Measurements from ENCODE around the gene TGFBRAP1. TPM values are rescaled to one million over a fixed set of nuclear protein-coding genes. Genes with fewer than 3 reads are reported as not detected.
A peak's percentile ranks its signal among the peaks of the same experiment; 100 is the strongest.
"Not testable (repeated sequence)": the region's sequence is repeated elsewhere in the genome, so short reads cannot be mapped to it uniquely, and the experiment has no call there.

Gene TGFBRAP1
- polyA plus RNA-seq, 1 donor = 10.3 TPM

DNA sequence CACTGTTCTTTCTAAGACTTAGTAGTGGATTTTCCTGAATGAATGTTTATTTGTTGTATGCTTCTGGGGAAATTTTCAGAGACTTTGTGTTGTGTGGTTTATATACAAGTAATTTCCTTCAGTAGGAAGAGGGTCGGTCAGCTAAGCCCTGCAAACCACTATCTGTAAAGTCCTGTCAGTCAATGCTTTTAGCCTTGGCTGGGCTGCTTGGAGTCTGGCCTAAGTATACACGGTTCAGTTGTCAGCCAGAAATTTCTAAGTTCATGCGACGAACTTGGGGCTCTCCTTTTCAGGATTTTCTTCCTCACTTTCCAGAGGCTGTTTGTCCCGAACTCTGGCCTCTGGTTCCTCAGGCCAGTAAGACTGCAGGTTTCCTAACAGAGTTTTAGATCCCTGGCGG lies 29.1 kb upstream of the TGFBRAP1 start:
- DNase-seq = no peak

DNA sequence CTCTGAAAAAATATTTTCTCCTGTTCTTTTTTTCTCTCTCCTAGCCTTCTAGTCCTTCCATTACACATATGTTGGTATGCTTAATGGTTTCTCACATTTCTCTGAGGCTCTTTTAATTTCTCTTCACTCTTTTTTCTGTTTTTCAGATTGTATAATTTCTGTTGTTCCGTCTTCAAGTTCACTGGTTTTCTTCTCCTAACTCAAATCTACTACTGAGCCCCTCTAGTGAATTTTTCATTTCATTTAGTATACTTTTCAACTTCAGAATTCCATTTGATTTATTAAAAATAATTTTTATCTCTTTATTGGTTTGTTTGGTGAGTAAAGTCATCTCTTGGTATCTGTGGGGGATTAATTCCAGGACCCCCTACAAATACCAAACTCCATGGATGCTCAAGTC lies 27.6 kb upstream of the TGFBRAP1 start:
- no peak for DNase-seq

- no peak for DNase-seq
Observed at GRCh38 chr2:105344704-105345345, 15.3 kb upstream of the TGFBRAP1 start.

- DNase-seq = no peak
Observed at GRCh38 chr2:105339414-105339813, 9.9 kb upstream of the TGFBRAP1 start.

GRCh38 chr2:105338020-105338385 lies 8.5 kb upstream of the TGFBRAP1 start:
- DNase-seq = no peak

GRCh38 chr2:105337122-105338019 lies 7.8 kb upstream of the TGFBRAP1 start, which contains the start of gene C2orf49:
Gene C2orf49 (plus strand): TSS chr2:105337540. CDS start chr2:105337588, 48 bp downstream.
- peak; percentile 93 for DNase-seq

DNA sequence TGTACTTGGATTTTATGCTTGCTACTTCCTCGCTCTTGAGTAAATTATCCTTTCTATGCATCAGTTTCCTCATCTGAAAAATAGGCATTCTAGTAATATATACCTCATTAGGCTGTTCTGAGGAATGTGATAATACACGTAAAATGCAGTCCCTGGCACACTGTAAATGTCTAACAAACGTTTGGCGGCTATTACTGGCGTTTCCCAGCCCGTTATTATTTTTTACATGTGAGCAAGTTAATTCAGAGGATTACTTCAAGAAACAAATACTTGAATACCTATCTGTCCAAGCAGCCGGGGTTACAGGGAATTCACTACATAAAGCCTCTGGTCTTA lies 7.2 kb upstream of the TGFBRAP1 start:
- no peak for DNase-seq

- no peak for DNase-seq
Observed at GRCh38 chr2:105335469-105335868, 5.9 kb upstream of the TGFBRAP1 start.

DNA sequence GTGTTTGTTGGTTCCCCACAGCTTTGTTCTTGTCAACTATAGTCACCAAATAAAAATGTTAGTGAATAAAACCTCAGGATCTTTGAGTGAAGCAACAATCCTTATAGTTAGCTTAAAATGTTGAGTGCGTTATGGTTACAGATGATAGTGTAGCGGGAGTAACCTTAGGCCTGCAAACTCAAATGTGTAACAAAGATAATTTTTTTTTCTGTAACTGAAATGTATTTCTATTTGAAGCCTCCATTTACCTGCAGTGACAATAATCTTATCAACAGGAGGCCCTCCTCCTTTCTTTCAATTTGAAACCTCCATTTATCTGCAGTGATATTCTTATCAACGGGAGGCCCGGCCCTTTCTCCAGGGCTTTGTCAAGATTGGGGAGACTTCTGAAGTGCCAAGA lies 4.7 kb upstream of the TGFBRAP1 start:
- no peak for DNase-seq

GRCh38 chr2:105330681-105331375 lies 1.3 kb upstream of the TGFBRAP1 start:
- no peak for DNase-seq

GRCh38 chr2:105329197-105329554 lies 359 bp downstream of the TGFBRAP1 start:
- no peak for DNase-seq

DNA sequence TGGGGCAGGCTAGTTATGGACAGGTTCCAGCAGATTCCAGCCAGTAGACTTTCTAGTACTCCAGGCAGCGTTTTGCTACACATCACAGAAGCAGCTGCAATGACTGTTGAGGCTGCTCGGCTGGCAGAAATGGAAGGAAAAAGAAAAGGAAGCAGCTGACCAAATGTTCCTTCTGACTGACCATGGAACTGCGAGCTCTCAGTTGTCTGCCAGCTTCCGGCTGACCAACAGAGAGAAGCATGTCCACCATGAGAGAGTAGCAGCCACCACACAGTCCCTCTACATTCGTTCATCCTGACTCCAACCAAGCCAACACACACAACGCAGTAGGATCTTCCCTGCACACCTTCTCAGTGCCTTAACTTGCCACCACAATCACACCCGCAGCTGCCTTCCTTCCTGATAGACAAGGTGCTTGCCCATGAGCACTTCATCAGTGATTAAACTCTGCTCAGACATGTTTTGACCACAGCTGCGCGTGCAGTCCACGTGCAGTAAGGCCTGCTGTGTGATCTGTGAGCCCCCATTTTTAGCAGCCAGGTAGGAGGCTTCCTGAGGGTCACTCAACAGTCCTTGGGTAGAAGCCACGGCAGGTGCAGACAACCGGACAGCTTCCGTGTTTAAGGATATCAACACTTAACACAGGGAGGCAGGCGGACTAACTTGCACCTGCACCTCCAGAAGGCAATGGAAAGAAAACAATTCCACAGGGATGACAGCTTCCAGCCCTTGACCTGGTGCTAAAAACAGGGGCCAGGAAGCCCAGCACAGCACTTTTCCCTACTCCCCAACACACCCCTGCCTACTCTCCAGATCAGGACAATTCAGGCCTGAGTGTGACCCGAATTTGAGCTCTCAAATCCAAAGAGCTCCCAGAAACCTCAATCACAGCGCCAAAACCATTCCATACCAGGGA lies 996 bp downstream of the TGFBRAP1 start:
- DNase-seq = peak; percentile 21

- DNase-seq = no peak
Observed at GRCh38 chr2:105327690-105328089, 1.8 kb downstream of the TGFBRAP1 start.

- DNase-seq = not testable (repeated sequence)
Observed at GRCh38 chr2:105327271-105327670, 2.3 kb downstream of the TGFBRAP1 start.

GRCh38 chr2:105325389-105325963 lies 4.1 kb downstream of the TGFBRAP1 start:
- no peak for DNase-seq

DNA sequence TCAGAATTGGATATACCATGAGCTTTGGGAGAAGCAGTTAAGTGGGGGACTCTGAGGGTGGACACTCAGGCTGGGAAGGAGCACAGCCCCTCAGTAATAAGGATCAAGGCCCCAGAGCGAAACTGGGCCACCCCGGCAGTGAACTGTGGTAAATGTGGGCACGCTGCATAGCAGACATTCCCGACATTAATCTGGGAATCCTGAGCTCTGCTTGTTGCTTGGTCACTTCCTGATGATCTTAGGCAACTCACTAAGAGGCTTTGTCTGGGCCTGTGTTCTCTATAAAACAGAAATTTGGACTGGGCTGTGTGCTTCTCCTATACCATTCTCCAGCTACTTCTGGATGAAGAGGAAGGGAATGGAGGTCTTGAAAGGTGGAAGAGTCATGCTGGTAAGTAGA lies 4.8 kb downstream of the TGFBRAP1 start:
- DNase-seq = no peak

DNA sequence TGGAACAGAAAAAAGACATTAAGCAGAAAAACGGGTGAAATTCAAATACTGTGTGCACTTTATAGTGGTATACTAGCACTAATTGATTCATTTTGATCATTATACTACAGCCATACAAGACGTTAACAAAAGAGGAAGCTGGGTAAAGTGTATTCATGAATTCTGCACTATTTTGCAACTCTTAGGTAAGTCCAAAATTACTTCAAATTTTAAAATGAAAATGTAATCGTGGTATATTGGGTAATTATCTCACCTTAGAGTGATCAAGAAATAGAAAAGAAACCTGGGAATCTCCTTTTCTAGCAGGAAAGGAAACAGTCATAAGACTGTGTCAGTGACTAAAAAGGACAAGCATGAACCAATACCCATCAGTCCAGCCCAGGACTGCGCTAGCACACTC lies 5.4 kb downstream of the TGFBRAP1 start:
- no peak for DNase-seq

GRCh38 chr2:105323111-105323510 lies 6.4 kb downstream of the TGFBRAP1 start:
- DNase-seq = no peak

DNA sequence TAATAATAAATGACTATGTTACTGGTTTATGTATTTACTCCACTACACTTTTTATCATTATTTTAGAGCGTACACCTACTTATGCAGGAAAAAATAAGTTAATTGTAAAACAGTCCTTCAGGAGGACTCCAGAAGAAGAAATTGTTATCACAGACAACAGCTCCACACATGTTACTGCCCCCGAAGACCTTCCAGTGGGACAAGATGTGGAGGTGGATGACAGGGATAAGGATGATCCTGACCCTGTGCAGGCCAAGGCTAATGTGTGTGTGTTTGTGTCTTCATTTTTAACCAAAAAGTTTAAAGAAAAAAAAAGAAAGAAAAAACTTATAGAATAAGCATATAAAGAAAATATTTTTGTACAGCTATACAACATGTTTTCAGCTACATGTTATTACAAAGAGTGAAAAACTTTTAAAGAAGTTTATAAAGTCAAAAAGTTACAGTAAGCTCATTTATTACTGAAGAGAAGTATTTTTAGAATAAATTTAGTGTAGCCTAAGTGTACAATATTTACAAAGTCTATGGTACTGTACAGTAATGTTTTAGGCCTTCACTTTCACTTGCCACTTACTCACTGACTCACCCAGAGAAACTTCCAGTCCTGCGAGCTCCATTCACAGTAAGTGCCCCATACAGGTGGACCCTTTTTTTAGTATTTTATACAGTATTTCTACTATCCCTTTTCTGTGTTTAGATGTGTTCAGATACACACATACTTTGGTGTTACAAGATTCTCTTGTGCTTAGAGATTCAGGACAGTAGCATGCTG lies 7.5 kb downstream of the TGFBRAP1 start:
- no peak for DNase-seq

GRCh38 chr2:105320651-105321215 lies 8.8 kb downstream of the TGFBRAP1 start:
- DNase-seq = no peak

GRCh38 chr2:105317937-105318336 lies 11.6 kb downstream of the TGFBRAP1 start:
- no peak for DNase-seq

Measured in hindlimb muscle (tissue), 1 donor.